Measurements from ENCODE around the gene PCDHA6.
"Not testable (repeated sequence)": the region's sequence is repeated elsewhere in the genome, so short reads cannot be mapped to it uniquely, and the experiment has no call there.

Gene PCDHA6, protein sequence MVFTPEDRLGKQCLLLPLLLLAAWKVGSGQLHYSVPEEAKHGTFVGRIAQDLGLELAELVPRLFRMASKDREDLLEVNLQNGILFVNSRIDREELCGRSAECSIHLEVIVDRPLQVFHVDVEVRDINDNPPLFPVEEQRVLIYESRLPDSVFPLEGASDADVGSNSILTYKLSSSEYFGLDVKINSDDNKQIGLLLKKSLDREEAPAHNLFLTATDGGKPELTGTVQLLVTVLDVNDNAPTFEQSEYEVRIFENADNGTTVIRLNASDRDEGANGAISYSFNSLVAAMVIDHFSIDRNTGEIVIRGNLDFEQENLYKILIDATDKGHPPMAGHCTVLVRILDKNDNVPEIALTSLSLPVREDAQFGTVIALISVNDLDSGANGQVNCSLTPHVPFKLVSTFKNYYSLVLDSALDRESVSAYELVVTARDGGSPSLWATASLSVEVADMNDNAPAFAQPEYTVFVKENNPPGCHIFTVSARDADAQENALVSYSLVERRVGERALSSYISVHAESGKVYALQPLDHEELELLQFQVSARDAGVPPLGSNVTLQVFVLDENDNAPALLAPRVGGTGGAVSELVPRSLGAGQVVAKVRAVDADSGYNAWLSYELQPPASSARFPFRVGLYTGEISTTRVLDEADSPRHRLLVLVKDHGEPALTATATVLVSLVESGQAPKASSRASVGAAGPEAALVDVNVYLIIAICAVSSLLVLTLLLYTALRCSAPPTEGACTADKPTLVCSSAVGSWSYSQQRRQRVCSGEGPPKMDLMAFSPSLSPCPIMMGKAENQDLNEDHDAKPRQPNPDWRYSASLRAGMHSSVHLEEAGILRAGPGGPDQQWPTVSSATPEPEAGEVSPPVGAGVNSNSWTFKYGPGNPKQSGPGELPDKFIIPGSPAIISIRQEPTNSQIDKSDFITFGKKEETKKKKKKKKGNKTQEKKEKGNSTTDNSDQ

DNA sequence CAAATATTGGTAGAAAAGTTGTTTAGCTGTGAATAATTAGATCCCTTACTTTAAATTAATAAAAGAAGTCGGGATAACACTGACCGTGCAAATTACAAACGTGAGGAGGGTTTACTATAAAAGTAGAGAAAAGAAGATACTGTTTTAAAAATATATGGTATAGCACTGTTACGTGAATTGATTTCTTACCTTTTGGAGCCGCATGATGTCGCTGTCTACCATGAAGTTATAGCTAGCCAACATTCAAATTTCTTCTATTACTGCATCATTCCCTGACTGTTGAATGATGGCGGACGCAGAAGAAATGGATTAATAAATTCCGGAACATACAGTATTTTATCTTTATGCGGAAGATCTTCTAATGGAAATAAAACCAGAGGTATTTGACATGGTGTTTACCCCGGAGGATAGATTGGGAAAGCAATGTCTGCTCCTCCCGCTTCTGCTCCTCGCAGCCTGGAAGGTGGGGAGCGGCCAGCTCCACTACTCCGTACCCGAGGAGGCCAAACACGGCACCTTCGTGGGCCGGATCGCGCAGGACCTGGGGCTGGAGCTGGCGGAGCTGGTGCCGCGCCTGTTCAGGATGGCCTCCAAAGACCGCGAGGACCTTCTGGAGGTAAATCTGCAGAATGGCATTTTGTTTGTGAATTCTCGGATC, at the start of gene PCDHA6:
TSS of gene PCDHA6 (plus strand) at position 257 of the 658 bp plus-strand sequence. CDS start at position 389, 132 bp downstream.
- DNase-seq (ENCODE audit: low read depth in 3 of 3, low spot score in 1 of 3): no peak

- no peak for DNase-seq (ENCODE audit: low read depth in 3 of 3, low spot score in 1 of 3)
Measured at GRCh38 chr5:140780512-140780911, 47.2 kb upstream of the PCDHA6 start.

DNA sequence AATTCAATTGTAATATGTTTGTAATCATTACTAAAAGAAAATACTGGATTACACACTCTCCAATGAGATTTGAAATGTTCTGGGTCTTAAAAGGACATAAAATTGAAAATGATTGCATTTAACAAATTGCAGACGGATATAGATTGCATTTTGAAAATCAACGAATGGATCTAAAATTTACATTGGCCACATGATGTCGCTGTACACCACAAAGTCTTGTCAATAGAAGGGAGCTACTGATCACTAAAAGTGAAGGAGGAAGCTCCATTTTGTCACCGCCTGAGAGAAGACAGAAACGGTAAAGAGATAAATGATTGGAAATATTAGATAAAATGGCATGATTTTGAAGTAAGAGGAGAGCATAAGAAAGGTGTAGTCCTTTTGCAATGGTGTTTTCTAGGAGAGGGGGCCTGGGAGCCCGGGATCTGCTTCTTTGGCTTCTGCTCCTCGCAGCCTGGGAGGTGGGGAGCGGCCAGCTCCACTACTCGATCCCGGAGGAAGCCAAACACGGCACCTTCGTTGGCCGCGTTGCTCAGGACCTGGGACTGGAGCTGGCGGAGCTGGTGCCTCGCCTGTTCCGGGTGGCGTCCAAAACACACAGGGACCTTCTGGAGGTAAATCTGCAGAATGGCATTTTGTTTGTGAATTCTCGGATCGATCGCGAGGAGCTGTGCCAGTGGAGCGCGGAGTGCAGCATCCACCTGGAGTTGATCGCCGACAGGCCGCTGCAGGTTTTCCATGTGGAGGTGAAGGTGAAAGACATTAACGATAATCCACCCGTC, 41.7 kb upstream of the PCDHA6 start, which contains the start of gene PCDHA1:
TSS of gene PCDHA1 (plus strand) at position 236 of the 782 bp plus-strand sequence.
- no peak for DNase-seq (ENCODE audit: low read depth in 3 of 3, low spot score in 1 of 3)

GRCh38 chr5:140787422-140787821, 40.3 kb upstream of the PCDHA6 start:
- not testable (repeated sequence) for DNase-seq (ENCODE audit: low read depth in 3 of 3, low spot score in 1 of 3)

- not testable (repeated sequence) for DNase-seq (ENCODE audit: low read depth in 3 of 3, low spot score in 1 of 3)
Measured at GRCh38 chr5:140787849-140788504, 39.8 kb upstream of the PCDHA6 start.

GRCh38 chr5:140791089-140791488, 36.7 kb upstream of the PCDHA6 start:
- no peak for DNase-seq (ENCODE audit: low read depth in 3 of 3, low spot score in 1 of 3)

DNA sequence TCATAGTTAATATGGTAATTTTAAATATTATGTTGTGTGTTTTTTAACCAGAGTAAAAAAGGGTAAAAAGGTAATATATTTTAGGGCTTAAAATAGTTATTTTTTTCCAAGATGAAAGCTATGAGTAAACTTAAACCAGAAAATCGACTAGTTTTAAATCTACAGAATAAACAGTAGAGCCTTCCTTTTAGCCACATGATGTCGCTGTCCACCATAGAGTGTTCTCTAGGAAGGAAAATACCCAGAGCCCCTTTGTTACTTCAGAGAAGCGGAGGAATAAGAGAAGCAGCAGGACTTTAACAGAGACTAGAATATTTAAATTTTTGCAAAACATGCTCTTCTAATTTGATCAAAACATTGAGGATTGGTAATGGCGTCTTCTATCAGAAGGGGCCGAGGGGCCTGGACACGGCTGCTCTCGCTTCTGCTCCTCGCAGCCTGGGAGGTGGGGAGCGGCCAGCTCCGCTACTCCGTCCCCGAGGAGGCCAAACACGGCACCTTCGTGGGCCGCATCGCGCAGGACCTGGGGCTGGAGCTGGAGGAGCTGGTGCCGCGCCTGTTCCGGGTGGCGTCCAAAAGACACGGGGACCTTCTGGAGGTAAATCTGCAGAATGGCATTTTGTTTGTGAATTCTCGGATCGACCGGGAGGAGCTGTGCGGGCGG, 33.0 kb upstream of the PCDHA6 start, which contains the start of gene PCDHA2:
TSS of gene PCDHA2 (plus strand) at position 258 of the 664 bp plus-strand sequence.
- no peak for DNase-seq (ENCODE audit: low read depth in 3 of 3, low spot score in 1 of 3)

- DNase-seq (ENCODE audit: low read depth in 3 of 3, low spot score in 1 of 3): no peak
Measured at GRCh38 chr5:140795259-140795641, 32.5 kb upstream of the PCDHA6 start.

- DNase-seq (ENCODE audit: low read depth in 3 of 3, low spot score in 1 of 3): not testable (repeated sequence)
Measured at GRCh38 chr5:140796072-140796717, 31.6 kb upstream of the PCDHA6 start.

- DNase-seq (ENCODE audit: low read depth in 3 of 3, low spot score in 1 of 3): no peak
Measured at GRCh38 chr5:140796718-140797095, 31.1 kb upstream of the PCDHA6 start.

DNA sequence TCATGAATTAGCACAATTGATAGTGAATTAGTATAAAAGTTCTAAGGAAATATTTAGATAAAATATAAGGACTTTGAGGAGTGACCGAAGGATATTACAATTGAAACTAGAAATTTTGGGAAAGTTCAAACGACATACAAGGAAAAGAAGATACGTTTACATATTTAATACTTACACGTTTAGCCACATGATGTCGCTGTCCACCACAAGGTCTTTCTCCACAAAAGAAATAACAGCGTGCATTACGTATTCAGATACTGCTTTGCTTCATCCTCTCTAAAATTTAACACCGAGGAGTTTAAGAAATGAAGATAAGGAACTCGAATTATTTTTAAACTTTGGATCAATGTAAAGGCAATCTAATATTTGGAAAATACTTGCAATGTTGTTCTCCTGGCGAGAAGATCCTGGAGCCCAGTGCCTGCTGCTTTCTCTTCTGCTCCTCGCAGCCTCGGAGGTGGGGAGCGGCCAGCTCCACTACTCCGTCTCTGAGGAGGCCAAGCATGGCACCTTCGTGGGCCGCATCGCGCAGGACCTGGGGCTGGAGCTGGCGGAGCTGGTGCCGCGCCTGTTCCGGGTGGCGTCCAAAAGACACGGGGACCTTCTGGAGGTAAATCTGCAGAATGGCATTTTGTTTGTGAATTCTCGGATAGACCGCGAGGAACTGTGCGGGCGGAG, 26.8 kb upstream of the PCDHA6 start, which contains the start of gene PCDHA3:
TSS of gene PCDHA3 (plus strand) at position 242 of the 678 bp plus-strand sequence.
- DNase-seq (ENCODE audit: low read depth in 3 of 3, low spot score in 1 of 3): no peak

- no peak for DNase-seq (ENCODE audit: low read depth in 3 of 3, low spot score in 1 of 3)
Measured at GRCh38 chr5:140801494-140801841, 26.3 kb upstream of the PCDHA6 start.

- DNase-seq (ENCODE audit: low read depth in 3 of 3, low spot score in 1 of 3): not testable (repeated sequence)
Measured at GRCh38 chr5:140802381-140802780, 25.4 kb upstream of the PCDHA6 start.

- DNase-seq (ENCODE audit: low read depth in 3 of 3, low spot score in 1 of 3): no peak
Measured at GRCh38 chr5:140802781-140803271, 24.9 kb upstream of the PCDHA6 start.

DNA sequence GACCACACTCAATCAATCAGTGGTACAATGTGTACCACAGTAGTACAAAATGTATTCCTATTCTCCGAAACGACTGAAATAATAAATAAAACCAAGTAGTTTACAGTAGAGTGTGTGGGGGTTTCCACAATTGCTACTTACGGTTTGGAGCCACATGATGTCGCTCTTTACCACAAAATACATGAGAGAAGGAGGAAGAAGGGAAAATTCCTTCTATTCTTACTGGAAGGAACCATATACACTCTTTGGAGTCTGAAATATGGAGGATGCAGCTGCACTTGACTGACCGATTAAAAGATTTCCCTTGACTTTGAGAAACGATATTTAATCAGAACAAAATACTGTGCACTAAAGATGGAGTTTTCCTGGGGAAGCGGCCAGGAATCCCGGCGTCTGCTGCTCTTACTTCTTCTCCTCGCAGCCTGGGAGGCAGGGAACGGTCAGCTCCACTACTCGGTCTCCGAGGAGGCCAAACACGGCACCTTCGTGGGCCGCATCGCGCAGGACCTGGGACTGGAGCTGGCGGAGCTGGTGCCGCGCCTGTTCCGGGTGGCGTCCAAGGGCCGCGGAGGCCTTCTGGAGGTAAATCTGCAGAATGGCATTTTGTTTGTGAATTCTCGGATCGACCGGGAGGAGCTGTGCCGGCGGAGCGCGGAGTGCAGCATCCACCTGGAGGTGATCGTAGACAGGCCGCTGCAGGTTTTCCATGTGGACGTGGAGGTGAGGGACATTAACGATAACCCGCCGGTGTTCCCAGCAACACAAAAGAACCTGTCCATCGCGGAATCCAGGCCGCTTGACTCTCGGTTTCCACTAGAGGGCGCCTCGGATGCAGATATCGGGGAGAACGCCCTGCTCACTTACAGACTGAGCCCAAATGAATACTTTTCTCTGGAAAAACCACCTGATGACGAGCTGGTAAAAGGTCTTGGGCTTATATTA, 20.7 kb upstream of the PCDHA6 start, which contains the start of gene PCDHA4:
TSS of gene PCDHA4 (plus strand) at position 235 of the 942 bp plus-strand sequence.
- no peak for DNase-seq (ENCODE audit: low read depth in 3 of 3, low spot score in 1 of 3)

DNA sequence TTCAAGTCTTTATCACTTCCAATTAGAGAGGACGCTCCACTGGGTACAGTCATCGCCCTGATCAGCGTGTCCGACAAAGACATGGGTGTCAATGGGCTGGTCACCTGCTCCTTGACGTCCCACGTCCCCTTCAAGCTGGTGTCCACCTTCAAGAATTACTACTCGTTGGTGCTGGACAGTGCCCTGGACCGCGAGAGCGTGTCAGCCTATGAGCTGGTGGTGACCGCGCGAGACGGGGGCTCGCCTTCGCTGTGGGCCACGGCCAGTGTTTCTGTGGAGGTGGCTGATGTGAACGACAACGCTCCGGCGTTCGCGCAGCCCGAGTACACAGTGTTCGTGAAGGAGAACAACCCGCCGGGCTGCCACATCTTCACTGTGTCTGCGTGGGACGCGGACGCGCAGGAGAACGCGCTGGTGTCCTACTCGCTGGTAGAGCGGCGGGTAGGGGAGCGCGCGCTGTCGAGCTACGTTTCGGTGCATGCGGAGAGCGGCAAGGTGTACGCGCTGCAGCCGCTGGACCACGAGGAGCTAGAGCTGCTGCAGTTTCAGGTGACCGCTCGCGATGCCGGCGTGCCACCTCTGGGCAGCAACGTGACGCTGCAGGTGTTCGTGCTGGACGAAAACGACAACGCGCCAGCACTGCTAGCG, 19.4 kb upstream of the PCDHA6 start:
- not testable (repeated sequence) for DNase-seq (ENCODE audit: low read depth in 3 of 3, low spot score in 1 of 3)
